ENCODE results near the gene ADARB2.
A peak's percentile ranks its signal among the peaks of the same experiment; 100 is the strongest.
"Not testable (repeated sequence)": the region's sequence is repeated elsewhere in the genome, so short reads cannot be mapped to it uniquely, and the experiment has no call there.

ADARB2 gene

GRCh38 chr10:1268831-1269230 lies 468.5 kb downstream of the ADARB2 start:
- Mint-ChIP-seq H3K36me3 (no peaks in the 10 kb centered on the region), H3K4me1 (no peaks in the 10 kb centered on the region), H3K9me3 (no peaks in the 10 kb centered on the region), H3K27ac (peak overlapping the region; percentile 15), H3K4me3 (no peak overlapping the region)
- DNase-seq (ENCODE audit: low spot score in 2 of 2) (peak in 1 of 2 donors; percentile 17), ATAC-seq (no peak)

- H3K9me3 Mint-ChIP-seq: no peaks in the 10 kb centered on the region
Observed at GRCh38 chr10:1267568-1267967, 469.8 kb downstream of the ADARB2 start.

GRCh38 chr10:1267148-1267547 lies 470.2 kb downstream of the ADARB2 start:
- DNase-seq (ENCODE audit: low spot score in 2 of 2) (no peak), ATAC-seq (no peak)
- no peak overlapping the region for H3K27ac Mint-ChIP-seq
- H3K4me1 Mint-ChIP-seq: no peaks in the 10 kb centered on the region
- no peaks in the 10 kb centered on the region for H3K9me3 Mint-ChIP-seq
- H3K36me3 Mint-ChIP-seq: no peaks in the 10 kb centered on the region
- no peak overlapping the region for H3K4me3 Mint-ChIP-seq

More at GRCh38 chr10:1267568-1267967, 469.8 kb downstream of the ADARB2 start:
- H3K4me1 Mint-ChIP-seq: no peaks in the 10 kb centered on the region
- ATAC-seq: no peak
- H3K4me3 Mint-ChIP-seq: no peak overlapping the region
- H3K27ac Mint-ChIP-seq: no peak overlapping the region
- H3K36me3 Mint-ChIP-seq: no peaks in the 10 kb centered on the region
- peak in 1 of 2 donors; percentile 18 for DNase-seq (ENCODE audit: low spot score in 2 of 2)

- Mint-ChIP-seq H3K4me3 (no peak overlapping the region), H3K9me3 (no peaks in the 10 kb centered on the region), H3K4me1 (no peaks in the 10 kb centered on the region), H3K27ac (no peak overlapping the region), H3K36me3 (no peaks in the 10 kb centered on the region)
- DNase-seq (ENCODE audit: low spot score in 2 of 2): peak in 1 of 2 donors; percentile 33
- ATAC-seq: no peak
Observed at GRCh38 chr10:1266033-1266802, 471.1 kb downstream of the ADARB2 start.

- H3K4me1 Mint-ChIP-seq: no peaks in the 10 kb centered on the region
- H3K4me3 Mint-ChIP-seq: no peak overlapping the region
- DNase-seq (ENCODE audit: low spot score in 2 of 2): no peak
- H3K27ac Mint-ChIP-seq: no peak overlapping the region
- H3K9me3 Mint-ChIP-seq: no peaks in the 10 kb centered on the region
- H3K36me3 Mint-ChIP-seq: no peaks in the 10 kb centered on the region
- no peak for ATAC-seq
Observed at GRCh38 chr10:1264001-1264400, 473.3 kb downstream of the ADARB2 start.

- DNase-seq (ENCODE audit: low spot score in 2 of 2) (no peak), ATAC-seq (no peak)
- Mint-ChIP-seq H3K9me3 (peaks cover 8% of the 10 kb centered on the region), H3K4me1 (peaks cover 38% of the 10 kb centered on the region), H3K36me3 (peaks cover 14% of the 10 kb centered on the region), H3K27ac (no peak overlapping the region), H3K4me3 (no peak overlapping the region)
Observed at GRCh38 chr10:1257274-1257673, 480.1 kb downstream of the ADARB2 start.

GRCh38 chr10:1256432-1256725 lies 480.9 kb downstream of the ADARB2 start:
- Mint-ChIP-seq H3K4me3 (no peak overlapping the region), H3K9me3 (peaks cover 8% of the 10 kb centered on the region)
- peak; percentile 34 for ATAC-seq

GRCh38 chr10:1255600-1256431 lies 481.5 kb downstream of the ADARB2 start:
- Mint-ChIP-seq H3K4me1 (peaks cover 40% of the 10 kb centered on the region), H3K9me3 (peaks cover 8% of the 10 kb centered on the region), H3K27ac (no peak overlapping the region), H3K36me3 (peaks cover 14% of the 10 kb centered on the region), H3K4me3 (no peak overlapping the region)
- ATAC-seq (no peak), DNase-seq (ENCODE audit: low spot score in 2 of 2) (no peak)

More at GRCh38 chr10:1256432-1256725, 480.9 kb downstream of the ADARB2 start:
- peaks cover 14% of the 10 kb centered on the region for H3K36me3 Mint-ChIP-seq
- H3K4me1 Mint-ChIP-seq: peaks cover 40% of the 10 kb centered on the region
- DNase-seq (ENCODE audit: low spot score in 2 of 2): no peak
- H3K27ac Mint-ChIP-seq: no peak overlapping the region

GRCh38 chr10:1255118-1255517 lies 482.2 kb downstream of the ADARB2 start:
- Mint-ChIP-seq H3K27ac (no peak overlapping the region), H3K4me1 (peaks cover 40% of the 10 kb centered on the region), H3K36me3 (peaks cover 14% of the 10 kb centered on the region), H3K9me3 (peaks cover 8% of the 10 kb centered on the region), H3K4me3 (no peak overlapping the region)
- peak; percentile 60 for ATAC-seq
- no peak for DNase-seq (ENCODE audit: low spot score in 2 of 2)

- Mint-ChIP-seq H3K27ac (peak overlapping the region; percentile 87), H3K9me3 (peaks cover 8% of the 10 kb centered on the region), H3K36me3 (peaks cover 14% of the 10 kb centered on the region), H3K4me1 (peaks cover 40% of the 10 kb centered on the region), H3K4me3 (peak overlapping the region; percentile 18)
- DNase-seq (ENCODE audit: low spot score in 2 of 2) (no peak), ATAC-seq (no peak)
Observed at GRCh38 chr10:1253523-1254353, 483.6 kb downstream of the ADARB2 start.

GRCh38 chr10:1251769-1252168 lies 485.6 kb downstream of the ADARB2 start:
- H3K4me1 Mint-ChIP-seq: peaks cover 38% of the 10 kb centered on the region
- no peak overlapping the region for H3K4me3 Mint-ChIP-seq
- peak in 1 of 2 donors; percentile 35 for DNase-seq (ENCODE audit: low spot score in 2 of 2)
- H3K36me3 Mint-ChIP-seq: peaks cover 14% of the 10 kb centered on the region
- H3K9me3 Mint-ChIP-seq: peaks cover 8% of the 10 kb centered on the region
- H3K27ac Mint-ChIP-seq: no peak overlapping the region
- no peak for ATAC-seq

GRCh38 chr10:1249142-1249920 lies 488.0 kb downstream of the ADARB2 start:
- no peak for ATAC-seq
- Mint-ChIP-seq H3K9me3 (peaks cover 8% of the 10 kb centered on the region), H3K4me1 (peaks cover 23% of the 10 kb centered on the region), H3K4me3 (no peak overlapping the region), H3K27ac (no peak overlapping the region), H3K36me3 (peaks cover 13% of the 10 kb centered on the region)
- DNase-seq (ENCODE audit: low spot score in 2 of 2): no peak

GRCh38 chr10:1248262-1248630 lies 489.1 kb downstream of the ADARB2 start:
- H3K27ac Mint-ChIP-seq; DNase-seq (ENCODE audit: low spot score in 2 of 2); H3K9me3 Mint-ChIP-seq; ATAC-seq; H3K36me3 Mint-ChIP-seq; H3K4me3 Mint-ChIP-seq: not testable (repeated sequence)
- peaks cover 13% of the 10 kb centered on the region for H3K4me1 Mint-ChIP-seq

- no peak for ATAC-seq
- Mint-ChIP-seq H3K4me3 (no peak overlapping the region), H3K4me1 (peaks cover 12% of the 10 kb centered on the region), H3K36me3 (no peaks in the 10 kb centered on the region), H3K27ac (no peak overlapping the region), H3K9me3 (no peaks in the 10 kb centered on the region)
- no peak for DNase-seq (ENCODE audit: low spot score in 2 of 2)
Observed at GRCh38 chr10:1247598-1248261, 489.6 kb downstream of the ADARB2 start.
